Endothelial cell of umbilical vein (primary cell): ENCODE results near the gene TATDN3. TPM values are rescaled to one million over a fixed set of nuclear protein-coding genes. Genes with fewer than 3 reads are reported as not detected.

ENCODE experiments used
- BruUV-seq: library from RNA; stranded (reverse); fragments of 400-500 nt; replicated peaks from 2 replicates; lab custom pipeline; 2021; lab: Mats Ljungman, UMichigan
- CTCF ChIA-PET: fragments of 300-600, 350-600 bp; sonication (Branson Sonifier 250); formaldehyde crosslinking; loops from one replicate; lab custom pipeline; 2021; ENCODE audit warnings: antibody characterized with exemption, inconsistent platforms; lab: Charles Lee
- POLR2A ChIA-PET: fragments of 300-600, 350-600 bp; sonication (Branson Sonifier 250); formaldehyde crosslinking; loops from one replicate; lab custom pipeline; 2021; ENCODE audit warnings: antibody characterized with exemption, inconsistent platforms; lab: Charles Lee
- DNase-seq: peaks from one replicate; pipeline ENCODE4 v3.0.0-alpha.2; 2011; ENCODE audit warnings: low read depth, low spot score
- FAIRE-seq: peaks from 2 replicates; lab custom pipeline; 2011; peaks lifted over from hg19 to GRCh38; lab: Jason Lieb, UNC
- H2AFZ ChIP-seq: 2 replicates; pipeline ENCODE4 v1.6.0; 2012; ENCODE audit warnings: low read depth, low read length, control low read depth, inconsistent platforms
- H3K27ac ChIP-seq: 2 replicates; pipeline ENCODE4 v1.5.1; 2011; ENCODE audit warnings: low read depth, mild to moderate bottlenecking, control low read depth, low read length, moderate library complexity; ENCODE audit not compliant: insufficient read depth
- H3K27me3 ChIP-seq, 2 experiments: 2 replicates each; pipeline versions ENCODE4 v1.6.0 to v1.6.1; 2011; ENCODE audit warnings: low read length in 2 of 2, mixed read lengths in 1 of 2; ENCODE audit not compliant: control insufficient read depth in 2 of 2, insufficient read depth in 2 of 2
- H3K36me3 ChIP-seq, 2 experiments: 2 replicates in 1 of 2; 3 replicates in 1 of 2; pipeline ENCODE4 v1.5.1; 2011; ENCODE audit warnings: low read length in 2 of 2, mild to moderate bottlenecking in 1 of 2, moderate library complexity in 1 of 2; ENCODE audit not compliant: control insufficient read depth in 2 of 2, insufficient read depth in 2 of 2; ENCODE audit errors: extremely low read depth in 1 of 2
- H3K4me1 ChIP-seq: 3 replicates; pipeline ENCODE4 v1.5.1; 2011; ENCODE audit warnings: mild to moderate bottlenecking, low read length; ENCODE audit not compliant: control insufficient read depth, insufficient read depth; ENCODE audit errors: extremely low read depth
- H3K4me2 ChIP-seq: 2 replicates; pipeline ENCODE4 v1.6.1; 2011; ENCODE audit warnings: low read length, control low read depth, mixed read lengths; ENCODE audit not compliant: insufficient read depth
- H3K4me3 ChIP-seq, 3 experiments: fragments of 200-600 bp in 1 of 3; sonication (generic), shearing (Covaris generic) in 1 of 3; replicated peaks in 1 of 3; 2 replicates each; pipeline ENCODE4 v1.5.1; 2011 to 2016; ENCODE audit warnings: control low read depth in 3 of 3, low read length in 3 of 3, mild to moderate bottlenecking in 2 of 3, inconsistent platforms in 1 of 3, low read depth in 1 of 3, moderate library complexity in 1 of 3; ENCODE audit not compliant: insufficient read depth in 1 of 3
- H3K79me2 ChIP-seq: 2 replicates; pipeline ENCODE4 v1.6.0; 2012; ENCODE audit warnings: low read length, inconsistent platforms; ENCODE audit not compliant: control insufficient read depth, insufficient read depth
- H3K9ac ChIP-seq: replicated peaks from 2 replicates; pipeline ENCODE3; 2011; ENCODE audit warnings: low read length, control low read depth; ENCODE audit not compliant: insufficient read depth; ENCODE audit errors: extremely low read depth
- H3K9me1 ChIP-seq: replicated peaks from 3 replicates; pipeline ENCODE4 v1.6.0; 2011; ENCODE audit warnings: mild to moderate bottlenecking, low read length; ENCODE audit not compliant: control insufficient read depth, insufficient read depth; ENCODE audit errors: extremely low read depth
- H3K9me3 ChIP-seq: replicated peaks from 2 replicates; pipeline ENCODE4 v1.5.1; 2012; ENCODE audit warnings: low read length, inconsistent platforms; ENCODE audit not compliant: control insufficient read depth, insufficient read depth
- H4K20me1 ChIP-seq: replicated peaks from 2 replicates; pipeline ENCODE3; 2011; ENCODE audit warnings: mild to moderate bottlenecking, low read length; ENCODE audit not compliant: control insufficient read depth, insufficient read depth; ENCODE audit errors: extremely low read depth
- EZH2 ChIP-seq: IDR thresholded peaks from 2 replicates; pipeline ENCODE4 v1.6.1; 2012; ENCODE audit warnings: borderline replicate concordance, low read depth, mild to moderate bottlenecking, moderate library complexity, low read length, inconsistent platforms; ENCODE audit not compliant: severe bottlenecking
- FOS ChIP-seq: IDR thresholded peaks from 2 replicates; pipeline ENCODE4 v1.6.1; 2011; ENCODE audit warnings: mild to moderate bottlenecking, low read length, moderate library complexity, borderline replicate concordance; ENCODE audit not compliant: insufficient read depth
- GATA2 ChIP-seq: IDR thresholded peaks from 2 replicates; pipeline ENCODE4 v1.7.0; 2011; ENCODE audit warnings: low read depth, mild to moderate bottlenecking, moderate library complexity, mixed read lengths, low read length; ENCODE audit not compliant: insufficient read length, insufficient read depth
- JUN ChIP-seq: IDR thresholded peaks from 2 replicates; pipeline ENCODE4 v1.6.1; 2011; ENCODE audit warnings: borderline replicate concordance, low read depth; ENCODE audit not compliant: insufficient read length, insufficient read depth
- MYC ChIP-seq: IDR thresholded peaks from one replicate; pipeline ENCODE4 v1.6.1; 2011; ENCODE audit warnings: mild to moderate bottlenecking, low read depth, low read length
- POLR2A ChIP-seq: IDR thresholded peaks from 2 replicates; pipeline ENCODE4 v1.6.1; 2012; ENCODE audit warnings: low read depth, mild to moderate bottlenecking, control low read depth, low read length
- POLR2AphosphoS5 ChIP-seq: IDR thresholded peaks from 2 replicates; pipeline ENCODE4 v1.6.1; 2012; ENCODE audit warnings: low read depth, mild to moderate bottlenecking, control low read depth, low read length, moderate library complexity; ENCODE audit not compliant: insufficient read depth
- dilution Hi-C: fragments of 300-500 bp; cut with MboI; formaldehyde crosslinking; loops from one replicate; pipeline ENCODE4 v1.15.0; 2019; ENCODE audit warnings: low sequenced_read_pairs; ENCODE audit not compliant: extremely low pct_ligation_motif_present
- intact Hi-C: fragments of 100-400 bp; cut with micrococcal nuclease; formaldehyde crosslinking; loops from one replicate; pipeline ENCODE4 v1.10.0; 2022
- polyA plus RNA-seq, 4 experiments: library from polyadenylated mRNA; depleted of rRNA in 3 of 4; stranded (reverse) in 3 of 4; unstranded in 1 of 4; fragments of >200 nt; gene quantifications; 2 replicates each; pipeline versions ENCODE4 v1.2.1 to v1.2.3, GENCODE V29; 2011 to 2012; ENCODE audit warnings: missing spikeins in 1 of 4
- total RNA-seq: library from RNA; stranded (reverse); gene quantifications from 2 replicates; pipeline ENCODE4 v1.2.3, GENCODE V29; 2021
- TF ChIP-seq, protein P1 (sequence below): IDR thresholded peaks from 2 replicates; pipeline ENCODE4 v1.6.1; 2011; ENCODE audit not compliant: insufficient read depth, insufficient read length
- TF ChIP-seq, protein P2 (sequence below), 2 donors: IDR thresholded peaks; 1 replicate in 1 of 2; 2 replicates in 1 of 2; pipeline ENCODE4 v1.5.1; 2011; ENCODE audit warnings: low read length in 2 of 2, mild to moderate bottlenecking in 2 of 2, moderate library complexity in 2 of 2, control low read depth in 1 of 2, inconsistent platforms in 1 of 2, low read depth in 1 of 2; ENCODE audit not compliant: insufficient read depth in 1 of 2; ENCODE audit errors: extremely low read depth in 1 of 2

Gene TATDN3
- total and polyA plus RNA-seq, 2 donors (not counting 3 experiments of a cell fraction or from before 2014, with no cell fraction given), result 4.3 to 8.0 TPM

DNA sequence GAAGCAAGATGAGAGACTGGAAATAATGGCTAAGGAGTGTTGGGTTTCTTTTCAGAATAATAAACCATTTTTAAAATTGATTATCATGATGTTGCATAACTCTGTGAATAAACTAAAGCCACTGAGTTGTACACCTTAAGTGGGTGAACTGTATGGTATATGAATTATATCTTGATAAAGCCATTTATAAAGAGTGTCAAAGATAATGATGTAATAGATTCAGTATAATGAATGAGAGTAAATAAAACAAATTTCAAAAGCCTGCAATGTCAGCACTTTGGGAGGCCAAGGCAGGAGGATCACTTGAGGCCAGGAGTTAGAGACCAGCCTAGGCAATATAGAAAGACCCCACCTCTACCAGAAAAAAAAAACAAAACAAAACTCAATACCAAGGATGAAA is 16.5 kb upstream of the TATDN3 start:
- DNase-seq (no peak), FAIRE-seq (no peak)
- CTCF ChIA-PET, result interaction anchor here (1.0 to 1.5 kb wide), 3 partner anchors 16 to 318 kb away, joined by 3 to 6 read pairs (median 3); partner anchors contain the start of genes NSL1 and TATDN3
- intact Hi-C loops (no loop called here), dilution Hi-C loops (no loop called here)
- Histone ChIP-seq H3K4me2 (no peak overlapping the region), H3K9me1 (no peaks in the 10 kb centered on the region), H3K27me3 (no peaks in the 10 kb centered on the region), H3K27ac (no peak overlapping the region), H3K9me3 (no peaks in the 10 kb centered on the region), H3K4me3 (no peak overlapping the region), H3K79me2 (no peaks in the 10 kb centered on the region), H2AFZ (no peak overlapping the region), H4K20me1 (no peaks in the 10 kb centered on the region), H3K36me3 (no peaks in the 10 kb centered on the region), H3K9ac (no peak overlapping the region), H3K4me1 (no peaks in the 10 kb centered on the region)
- TF ChIP-seq, protein P1, sequence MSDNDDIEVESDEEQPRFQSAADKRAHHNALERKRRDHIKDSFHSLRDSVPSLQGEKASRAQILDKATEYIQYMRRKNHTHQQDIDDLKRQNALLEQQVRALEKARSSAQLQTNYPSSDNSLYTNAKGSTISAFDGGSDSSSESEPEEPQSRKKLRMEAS, result no peak
- TF ChIP-seq MYC (no peak), FOS (no peak), POLR2A (no peak), GATA2 (no peak), JUN (no peak), EZH2 (no peak), POLR2AphosphoS5 (no peak)
- TF ChIP-seq, protein P2, sequence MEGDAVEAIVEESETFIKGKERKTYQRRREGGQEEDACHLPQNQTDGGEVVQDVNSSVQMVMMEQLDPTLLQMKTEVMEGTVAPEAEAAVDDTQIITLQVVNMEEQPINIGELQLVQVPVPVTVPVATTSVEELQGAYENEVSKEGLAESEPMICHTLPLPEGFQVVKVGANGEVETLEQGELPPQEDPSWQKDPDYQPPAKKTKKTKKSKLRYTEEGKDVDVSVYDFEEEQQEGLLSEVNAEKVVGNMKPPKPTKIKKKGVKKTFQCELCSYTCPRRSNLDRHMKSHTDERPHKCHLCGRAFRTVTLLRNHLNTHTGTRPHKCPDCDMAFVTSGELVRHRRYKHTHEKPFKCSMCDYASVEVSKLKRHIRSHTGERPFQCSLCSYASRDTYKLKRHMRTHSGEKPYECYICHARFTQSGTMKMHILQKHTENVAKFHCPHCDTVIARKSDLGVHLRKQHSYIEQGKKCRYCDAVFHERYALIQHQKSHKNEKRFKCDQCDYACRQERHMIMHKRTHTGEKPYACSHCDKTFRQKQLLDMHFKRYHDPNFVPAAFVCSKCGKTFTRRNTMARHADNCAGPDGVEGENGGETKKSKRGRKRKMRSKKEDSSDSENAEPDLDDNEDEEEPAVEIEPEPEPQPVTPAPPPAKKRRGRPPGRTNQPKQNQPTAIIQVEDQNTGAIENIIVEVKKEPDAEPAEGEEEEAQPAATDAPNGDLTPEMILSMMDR (IDR thresholded peaks at IDR 0.05; ENCODE audit: extremely low read depth in 1 of 2, insufficient read depth in 1 of 2, low read depth in 1 of 2, low read length in 2 of 2), result no peak
- no TSS peak for BruUV-seq
- POLR2A ChIA-PET, result no interaction called here
